Activated T-helper 1 cell treated with anti-CD3 and anti-CD28 coated beads, Interleukin-2, amount 50 U/mL, for 16 hours (primary cell): ENCODE results near the gene SGCD.

Source experiments
- DNase-seq, 2 donors: peaks; one replicate each; pipeline ENCODE4 v3.0.0-alpha.2; 2020; ENCODE audit warnings: low read depth in 1 of 2, low spot score in 1 of 2

Gene SGCD

GRCh38 chr5:156684216-156684615, 357.3 kb downstream of the SGCD start:
- DNase-seq, result no peak

- no peak for DNase-seq
Observed at GRCh38 chr5:156685481-156685880, 358.5 kb downstream of the SGCD start.

DNA sequence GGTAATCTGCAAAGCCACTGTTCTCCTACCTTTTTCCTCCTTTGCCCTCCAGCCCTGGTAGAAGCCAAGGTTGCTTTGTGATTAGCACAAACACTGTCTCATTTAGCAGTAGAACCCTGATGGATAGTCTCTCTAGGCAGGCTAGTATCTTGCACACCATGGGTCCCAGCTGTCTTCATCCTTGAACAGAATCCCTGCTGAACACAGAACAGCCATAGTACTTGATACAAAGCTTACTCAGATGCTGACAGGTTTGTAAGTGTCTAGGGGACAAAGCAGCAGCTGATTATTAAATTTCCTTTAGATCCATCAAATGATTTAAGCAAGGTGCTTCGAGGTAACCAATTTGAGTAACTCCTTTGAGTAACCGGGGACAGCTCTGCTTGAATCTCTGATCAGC, 359.4 kb downstream of the SGCD start:
- DNase-seq, result no peak

DNA sequence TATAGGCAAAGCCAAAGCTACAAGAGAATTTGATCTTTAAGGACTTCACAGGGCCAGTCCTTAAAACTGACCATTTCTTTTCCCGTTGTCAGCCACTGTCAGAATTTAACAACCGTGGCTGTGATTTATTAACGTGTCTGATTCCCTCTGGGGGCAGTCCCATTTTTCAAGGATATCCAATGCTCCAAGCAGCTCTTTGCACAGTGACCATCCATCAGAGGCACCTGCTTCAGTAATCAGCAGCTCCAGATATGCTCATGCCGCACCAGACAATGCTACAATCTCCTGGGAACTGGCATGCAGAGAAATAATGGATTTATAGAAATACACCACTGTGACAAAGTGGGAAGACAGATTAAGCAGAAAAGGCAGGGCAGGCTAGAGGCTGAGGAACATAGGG, 359.8 kb downstream of the SGCD start:
- no peak for DNase-seq

DNA sequence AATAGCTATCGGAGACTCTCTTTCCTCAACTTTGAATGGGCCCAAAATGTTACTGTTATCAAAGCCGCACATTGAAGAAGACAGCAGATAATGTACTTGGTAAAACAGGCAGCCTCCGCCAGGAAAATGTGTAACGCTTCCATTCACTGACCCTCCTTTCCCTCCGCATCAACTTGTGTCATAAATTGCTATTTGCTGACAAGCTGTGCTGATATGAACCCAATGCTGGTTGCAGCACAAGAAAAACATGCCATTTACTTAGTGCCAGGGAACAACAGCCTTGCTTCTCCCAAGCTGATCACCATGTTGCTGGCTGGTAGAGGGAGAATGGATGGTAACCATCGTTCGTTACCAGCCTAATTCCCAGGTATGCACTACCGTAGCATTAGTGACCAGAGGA, 360.6 kb downstream of the SGCD start:
- no peak for DNase-seq

GRCh38 chr5:156691572-156691971, 364.6 kb downstream of the SGCD start:
- no peak for DNase-seq

- DNase-seq, result no peak
Observed at GRCh38 chr5:156693113-156693512, 366.1 kb downstream of the SGCD start.

DNA sequence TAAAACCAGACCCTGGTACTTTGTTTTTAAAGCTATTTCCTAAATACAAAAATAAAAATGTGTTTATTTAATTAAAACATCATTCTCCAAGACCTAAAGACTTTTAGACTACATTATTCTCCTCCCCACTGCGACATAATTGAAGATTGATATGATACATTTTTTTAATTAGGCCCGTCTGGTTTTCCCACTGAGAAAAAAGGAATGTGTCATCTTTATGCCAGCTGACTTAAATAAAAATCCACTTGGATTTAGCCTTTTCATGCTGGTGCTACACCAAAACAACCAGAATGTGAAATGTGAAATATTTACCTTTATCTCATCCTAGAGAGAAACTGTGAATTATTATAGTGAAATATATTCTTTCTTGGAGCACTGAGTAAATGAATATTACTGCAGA, 367.6 kb downstream of the SGCD start:
- DNase-seq, result no peak

DNA sequence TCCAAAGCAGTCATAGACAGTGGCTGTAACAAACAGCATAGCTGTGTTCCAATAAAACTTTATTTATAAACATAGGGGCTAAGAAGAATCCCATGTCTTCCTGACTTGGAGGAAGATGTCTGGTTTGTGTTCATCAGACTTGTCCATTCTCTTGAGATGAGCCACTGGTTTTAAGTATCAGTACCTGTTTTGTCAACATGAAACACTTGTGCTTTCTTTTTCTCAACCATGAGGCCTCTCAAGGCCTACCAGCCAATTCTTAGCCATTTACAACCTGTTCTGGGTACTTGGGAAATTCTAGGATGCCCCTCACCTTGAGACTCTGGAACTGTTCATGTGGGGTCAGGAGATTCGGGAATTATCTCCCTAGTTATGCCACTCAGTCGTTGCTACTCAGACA, 368.8 kb downstream of the SGCD start:
- no peak for DNase-seq

GRCh38 chr5:156698323-156698722, 371.4 kb downstream of the SGCD start:
- DNase-seq, result no peak

GRCh38 chr5:156699147-156699546, 372.2 kb downstream of the SGCD start:
- no peak for DNase-seq

- no peak for DNase-seq
Observed at GRCh38 chr5:156704139-156704538, 377.2 kb downstream of the SGCD start.

DNA sequence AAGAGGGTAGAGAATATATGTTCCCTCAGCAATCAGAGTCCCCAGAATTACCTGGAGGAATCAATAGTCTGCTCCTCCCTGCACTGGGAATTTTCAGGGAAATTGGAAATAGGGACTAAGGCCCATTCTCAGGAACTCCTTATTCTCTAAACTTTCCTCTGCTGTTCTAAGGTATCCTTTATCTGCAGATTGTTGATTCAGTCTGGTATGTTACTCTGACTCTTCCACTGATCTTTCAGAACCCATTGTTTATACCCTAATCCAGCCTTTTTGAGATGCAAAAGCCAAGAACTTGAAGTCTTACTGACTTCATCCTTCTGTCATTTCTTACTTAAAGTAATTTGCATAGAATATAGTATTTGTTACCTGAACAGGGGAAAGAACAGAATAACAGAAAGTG, 379.7 kb downstream of the SGCD start:
- DNase-seq, result no peak

- DNase-seq, result no peak
Observed at GRCh38 chr5:156707750-156708149, 380.8 kb downstream of the SGCD start.

- DNase-seq, result no peak
Observed at GRCh38 chr5:156715287-156715686, 388.3 kb downstream of the SGCD start.

DNA sequence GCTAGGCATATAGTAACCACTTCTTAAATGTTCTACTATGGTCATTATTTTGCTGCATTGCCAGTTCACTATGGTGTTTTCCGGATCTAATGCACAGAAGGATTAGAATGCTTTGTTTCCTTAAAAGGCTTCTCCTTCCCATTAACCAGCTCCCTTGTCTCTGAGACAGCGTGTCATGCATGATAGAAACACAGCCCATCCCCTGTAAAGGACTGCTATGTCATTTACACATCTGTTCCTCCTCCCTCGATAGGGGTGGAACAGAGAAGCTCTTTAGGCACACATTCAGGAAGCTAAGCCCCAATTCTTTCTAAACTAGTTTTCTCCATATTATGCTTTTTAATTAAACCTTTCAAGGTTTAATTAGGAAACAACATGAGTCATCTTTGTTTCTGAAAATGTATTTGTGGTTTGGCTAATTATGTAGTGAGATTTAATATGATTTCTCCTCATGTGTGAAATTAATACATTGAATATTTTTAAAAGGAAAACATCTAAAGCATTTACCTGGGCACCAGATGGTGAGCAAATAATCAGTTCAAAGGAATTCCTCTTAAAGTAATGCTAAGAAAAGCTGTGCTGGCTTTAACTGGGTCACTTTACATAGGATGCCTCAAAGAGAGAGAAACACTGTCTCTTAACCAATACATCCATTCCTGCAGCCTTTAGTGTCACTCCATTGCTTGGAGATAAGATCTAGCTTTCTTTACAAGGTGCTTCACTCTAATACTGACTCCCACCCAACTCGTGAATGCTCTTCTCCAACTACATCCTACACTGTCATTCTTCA, 389.8 kb downstream of the SGCD start:
- no peak for DNase-seq

- DNase-seq, result no peak
Observed at GRCh38 chr5:156718985-156719384, 392.0 kb downstream of the SGCD start.

DNA sequence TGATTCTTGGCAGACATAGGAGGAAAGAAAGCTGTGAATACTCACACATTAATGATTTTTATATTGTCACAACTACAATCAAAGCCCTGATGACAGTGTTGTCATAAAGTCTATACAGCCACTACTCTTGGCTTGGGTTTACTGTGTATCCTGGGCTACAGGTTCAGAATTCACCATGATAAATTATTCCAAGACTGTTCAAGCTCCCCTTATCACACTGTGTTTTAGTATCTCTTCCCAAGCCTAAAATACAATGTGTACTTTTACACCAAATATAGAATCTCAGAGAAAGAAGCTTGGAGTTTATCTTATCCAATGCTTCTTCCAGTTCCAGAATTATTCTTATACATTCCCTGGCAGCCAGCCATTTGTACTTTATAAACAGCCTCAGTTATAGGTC, 395.4 kb downstream of the SGCD start:
- no peak for DNase-seq

- no peak for DNase-seq
Observed at GRCh38 chr5:156735477-156735876, 408.5 kb downstream of the SGCD start.

GRCh38 chr5:156741516-156741915, 414.6 kb downstream of the SGCD start:
- no peak for DNase-seq

GRCh38 chr5:156753846-156754245, 426.9 kb downstream of the SGCD start:
- DNase-seq, result no peak

DNA sequence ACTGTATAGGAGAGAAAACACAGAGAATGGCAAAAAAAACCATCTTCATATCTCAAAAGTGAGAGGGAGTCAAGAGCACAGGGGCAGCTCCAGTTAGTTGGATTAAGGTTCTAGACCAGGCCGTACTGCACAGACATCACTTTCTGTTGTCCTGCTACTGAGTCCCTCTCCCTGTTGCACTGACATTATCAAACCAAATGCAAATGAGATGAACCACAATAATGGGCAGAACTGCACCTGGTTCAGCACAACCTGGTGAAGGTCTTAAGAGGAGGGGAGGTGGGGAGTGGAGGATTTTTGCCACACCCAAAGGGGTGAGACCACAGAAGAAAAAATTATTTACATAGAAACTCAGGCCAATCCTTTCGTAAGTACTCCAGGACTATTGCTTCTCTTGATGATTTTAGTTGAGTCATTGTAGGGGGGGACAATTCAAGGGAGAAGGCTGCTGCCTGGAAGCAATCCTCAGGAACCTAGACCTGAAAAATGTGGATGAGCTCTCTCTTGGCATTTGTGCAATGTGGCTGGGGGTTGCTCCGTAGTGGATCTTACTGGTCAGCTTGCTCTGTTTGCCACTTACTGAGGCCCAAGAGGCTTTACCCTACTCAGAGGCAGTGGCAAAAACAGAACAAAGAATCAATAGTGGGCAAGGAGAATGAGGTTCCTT, 428.6 kb downstream of the SGCD start:
- DNase-seq, result no peak
